Measurements from ENCODE around the gene EPHB2.
"Not testable (repeated sequence)": the region's sequence is repeated elsewhere in the genome, so short reads cannot be mapped to it uniquely, and the experiment has no call there.

Gene EPHB2

GRCh38 chr1:22689505-22689904 is 21.1 kb upstream of the EPHB2 start:
- no peak for DNase-seq (ENCODE audit: low spot score)

- no peak for DNase-seq (ENCODE audit: low spot score)
Observed at GRCh38 chr1:22691031-22691753, 19.4 kb upstream of the EPHB2 start.

- no peak for DNase-seq (ENCODE audit: low spot score)
Observed at GRCh38 chr1:22694172-22694571, 16.5 kb upstream of the EPHB2 start.

- DNase-seq (ENCODE audit: low spot score) = no peak
Observed at GRCh38 chr1:22696610-22697009, 14.0 kb upstream of the EPHB2 start.

GRCh38 chr1:22697980-22698379 is 12.7 kb upstream of the EPHB2 start:
- DNase-seq (ENCODE audit: low spot score) = no peak

- no peak for DNase-seq (ENCODE audit: low spot score)
Observed at GRCh38 chr1:22699681-22700520, 10.7 kb upstream of the EPHB2 start.

- no peak for DNase-seq (ENCODE audit: low spot score)
Observed at GRCh38 chr1:22702296-22703085, 8.1 kb upstream of the EPHB2 start.

GRCh38 chr1:22704440-22705067 is 6.1 kb upstream of the EPHB2 start:
- peak; percentile 79 for DNase-seq (ENCODE audit: low spot score)

- no peak for DNase-seq (ENCODE audit: low spot score)
Observed at GRCh38 chr1:22705586-22705985, 5.1 kb upstream of the EPHB2 start.

- DNase-seq (ENCODE audit: low spot score) = not testable (repeated sequence)
Observed at GRCh38 chr1:22706100-22706499, 4.5 kb upstream of the EPHB2 start.

GRCh38 chr1:22708777-22709176 is 1.9 kb upstream of the EPHB2 start:
- DNase-seq (ENCODE audit: low spot score) = no peak

- peak; percentile 51 for DNase-seq (ENCODE audit: low spot score)
Observed at GRCh38 chr1:22709227-22709626, 1.4 kb upstream of the EPHB2 start.

GRCh38 chr1:22709891-22710700 is 543 bp upstream of the EPHB2 start:
- peak; percentile 71 for DNase-seq (ENCODE audit: low spot score)

- DNase-seq (ENCODE audit: low spot score) = no peak
Observed at GRCh38 chr1:22711071-22711470, 432 bp downstream of the EPHB2 start.

GRCh38 chr1:22711591-22712501 is 1.2 kb downstream of the EPHB2 start:
- DNase-seq (ENCODE audit: low spot score) = no peak

GRCh38 chr1:22712502-22713271 is 2.0 kb downstream of the EPHB2 start:
- no peak for DNase-seq (ENCODE audit: low spot score)

GRCh38 chr1:22714455-22714854 is 3.8 kb downstream of the EPHB2 start:
- DNase-seq (ENCODE audit: low spot score) = no peak

- DNase-seq (ENCODE audit: low spot score) = no peak
Observed at GRCh38 chr1:22717037-22717760, 6.6 kb downstream of the EPHB2 start.
